Skeletal muscle tissue (tissue), 4 donors: Measurements from ENCODE around the gene CD19. TPM values are rescaled to one million over a fixed set of nuclear protein-coding genes. Genes with fewer than 3 reads are reported as not detected.
"Not testable (repeated sequence)": the region's sequence is repeated elsewhere in the genome, so short reads cannot be mapped to it uniquely, and the experiment has no call there.

Source experiments
- H3K27ac ChIP-seq: one replicate; pipeline ENCODE4 v1.7.0; 2013; ENCODE audit warnings: mild to moderate bottlenecking, low read depth, low read length, inconsistent platforms
- H3K27me3 ChIP-seq, 3 donors: one replicate each; pipeline ENCODE4 v1.7.0; 2013; ENCODE audit warnings: low read length in 3 of 3; ENCODE audit not compliant: control insufficient read depth in 3 of 3, insufficient read depth in 3 of 3
- H3K36me3 ChIP-seq, 3 donors: one replicate each; pipeline ENCODE4 v1.7.0; 2013; ENCODE audit warnings: low read length in 3 of 3; ENCODE audit not compliant: control insufficient read depth in 3 of 3, insufficient read depth in 3 of 3
- H3K4me1 ChIP-seq, 3 donors: one replicate each; pipeline ENCODE4 v1.7.0; 2013; ENCODE audit warnings: low read length in 3 of 3, mild to moderate bottlenecking in 3 of 3; ENCODE audit not compliant: control insufficient read depth in 3 of 3, insufficient read depth in 3 of 3
- H3K4me3 ChIP-seq, 3 donors: one replicate each; pipeline ENCODE4 v1.7.0; 2013; ENCODE audit warnings: low read length in 3 of 3
- H3K9ac ChIP-seq, 3 donors: one replicate each; pipeline ENCODE4 v1.7.0; 2013; ENCODE audit warnings: low read length in 3 of 3, mild to moderate bottlenecking in 3 of 3, moderate library complexity in 2 of 3, low read depth in 1 of 3
- H3K9me3 ChIP-seq, 3 donors: one replicate each; pipeline ENCODE4 v1.7.0; 2013; ENCODE audit warnings: low read length in 3 of 3; ENCODE audit not compliant: control insufficient read depth in 3 of 3
- total RNA-seq: library from RNA; depleted of rRNA; stranded (reverse); fragments of >200 nt; gene quantifications from one replicate; pipeline ENCODE4 v1.2.3, GENCODE V29; 2014
- donor health status: Osteomylitis.

CD19 gene
- total RNA-seq, result 2.1 TPM

- H3K36me3 ChIP-seq, result no peaks in the 10 kb centered on the region
- H3K9ac ChIP-seq, result peak within 1 kb of the TSS in 1 of 3 donors; percentile 20
- H3K27me3 ChIP-seq, result no peaks in the 10 kb centered on the region
- no peaks in the 10 kb centered on the region for H3K9me3 ChIP-seq
- no peak within 1 kb of the TSS for H3K4me3 ChIP-seq
- H3K4me1 ChIP-seq, result peaks cover 0 to 2% (median 0%) of the 10 kb centered on the region in 3 donors
- no peak within 1 kb of the TSS for H3K27ac ChIP-seq
Measured at GRCh38 chr16:28931801-28932225, at the start of gene CD19. TSS of gene CD19 (plus strand) at chr16:28931971. CDS start at chr16:28932001, 30 bp downstream.

- Histone ChIP-seq H3K27ac (peak overlapping the region; percentile 92), H3K27me3 (peaks cover 3 to 6% (median 5%) of the 10 kb centered on the region in 3 donors), H3K4me1 (peaks cover 46 to 72% (median 63%) of the 10 kb centered on the region in 3 donors), H3K9ac (peak overlapping the region; percentile 78 to 81 (median 79)), H3K9me3 (no peaks in the 10 kb centered on the region), H3K4me3 (peak overlapping the region; percentile 63 to 69 (median 64)), H3K36me3 (peaks cover 34 to 39% (median 35%) of the 10 kb centered on the region in 3 donors)
Measured at GRCh38 chr16:28882551-28883160, 49.1 kb upstream of the CD19 start.

GRCh38 chr16:28883221-28883996 is 48.4 kb upstream of the CD19 start:
- peak overlapping the region; percentile 92 for H3K27ac ChIP-seq
- H3K27me3 ChIP-seq, result peaks cover 3 to 6% (median 5%) of the 10 kb centered on the region in 3 donors
- H3K4me1 ChIP-seq, result peaks cover 43 to 68% (median 58%) of the 10 kb centered on the region in 3 donors
- peak overlapping the region; percentile 63 to 69 (median 64) for H3K4me3 ChIP-seq
- H3K9ac ChIP-seq, result peak overlapping the region; percentile 78 to 81 (median 79)
- H3K9me3 ChIP-seq, result no peaks in the 10 kb centered on the region
- peaks cover 34 to 40% (median 36%) of the 10 kb centered on the region in 3 donors for H3K36me3 ChIP-seq

- peaks cover 46 to 74% (median 51%) of the 10 kb centered on the region in 3 donors for H3K4me1 ChIP-seq
- H3K9me3 ChIP-seq, result no peaks in the 10 kb centered on the region
- H3K36me3 ChIP-seq, result peaks cover 38 to 47% (median 40%) of the 10 kb centered on the region in 3 donors
- peak overlapping the region; percentile 92 for H3K27ac ChIP-seq
- H3K27me3 ChIP-seq, result peaks cover 3 to 6% (median 5%) of the 10 kb centered on the region in 3 donors
- H3K4me3 ChIP-seq, result peak overlapping the region; percentile 13 to 69 (median 63)
- peak overlapping the region; percentile 78 to 81 (median 79) for H3K9ac ChIP-seq
Measured at GRCh38 chr16:28884045-28884444, 47.7 kb upstream of the CD19 start.

- H3K9me3 ChIP-seq, result no peaks in the 10 kb centered on the region
Measured at GRCh38 chr16:28886945-28887344, 44.8 kb upstream of the CD19 start.

GRCh38 chr16:28890355-28890754 is 41.4 kb upstream of the CD19 start:
- not testable (repeated sequence) for H3K27me3 ChIP-seq, H3K4me3 ChIP-seq, H3K9me3 ChIP-seq, H3K27ac ChIP-seq, H3K9ac ChIP-seq
- Histone ChIP-seq H3K36me3 (peaks cover 33 to 40% (median 37%) of the 10 kb centered on the region in 3 donors), H3K4me1 (peaks cover 9 to 51% (median 17%) of the 10 kb centered on the region in 3 donors)

More at GRCh38 chr16:28886945-28887344, 44.8 kb upstream of the CD19 start:
- H3K4me1 ChIP-seq, result peaks cover 30 to 55% (median 34%) of the 10 kb centered on the region in 3 donors
- peak overlapping the region in 1 of 3 donors; percentile 30 for H3K4me3 ChIP-seq
- peak overlapping the region in 2 of 3 donors; percentile 16 to 59 for H3K9ac ChIP-seq
- H3K27me3 ChIP-seq, result peaks cover 0 to 6% (median 0%) of the 10 kb centered on the region in 3 donors
- peaks cover 32 to 39% (median 37%) of the 10 kb centered on the region in 3 donors for H3K36me3 ChIP-seq
- H3K27ac ChIP-seq, result no peak overlapping the region

- H3K9me3 ChIP-seq, result no peaks in the 10 kb centered on the region
- H3K36me3 ChIP-seq, result peaks cover 21 to 35% (median 23%) of the 10 kb centered on the region in 3 donors
- H3K9ac ChIP-seq, result peak overlapping the region in 2 of 3 donors; percentile 38 to 74
- H3K4me3 ChIP-seq, result no peak overlapping the region
- H3K4me1 ChIP-seq, result peaks cover 4 to 38% (median 8%) of the 10 kb centered on the region in 3 donors
- peak overlapping the region; percentile 83 for H3K27ac ChIP-seq
- no peaks in the 10 kb centered on the region for H3K27me3 ChIP-seq
Measured at GRCh38 chr16:28891964-28892890, 39.5 kb upstream of the CD19 start.

- H3K4me1 ChIP-seq, result peaks cover 6 to 43% (median 8%) of the 10 kb centered on the region in 3 donors
- H3K27ac ChIP-seq, result no peak overlapping the region
- no peak overlapping the region for H3K9ac ChIP-seq
- H3K27me3 ChIP-seq, result no peaks in the 10 kb centered on the region
- H3K4me3 ChIP-seq, result no peak overlapping the region
- peaks cover 24 to 38% (median 28%) of the 10 kb centered on the region in 3 donors for H3K36me3 ChIP-seq
- no peaks in the 10 kb centered on the region for H3K9me3 ChIP-seq
Measured at GRCh38 chr16:28893291-28893690, 38.5 kb upstream of the CD19 start.

- Histone ChIP-seq H3K9me3 (no peaks in the 10 kb centered on the region), H3K4me1 (peaks cover 3 to 37% (median 6%) of the 10 kb centered on the region in 3 donors), H3K4me3 (no peak overlapping the region), H3K9ac (no peak overlapping the region), H3K36me3 (peaks cover 32 to 43% (median 32%) of the 10 kb centered on the region in 3 donors), H3K27me3 (no peaks in the 10 kb centered on the region), H3K27ac (no peak overlapping the region)
Measured at GRCh38 chr16:28895609-28896008, 36.2 kb upstream of the CD19 start.
